Activated CD4-positive, alpha-beta T cell treated with anti-CD3 and anti-CD28 coated beads for 4 hours (primary cell): Measurements from ENCODE around the gene BCL2L14.

Experiments used
- DNase-seq, 2 donors: peaks; one replicate each; pipeline ENCODE4 v3.0.0-alpha.2; 2020

The BCL2L14 gene

GRCh38 chr12:12070674-12071656 is at the start of gene BCL2L14:
Gene BCL2L14 (plus strand): TSS chr12:12070939. CDS start chr12:12079306, 8,367 bp downstream.
- DNase-seq = peak in 1 of 2 donors; percentile 7

DNA sequence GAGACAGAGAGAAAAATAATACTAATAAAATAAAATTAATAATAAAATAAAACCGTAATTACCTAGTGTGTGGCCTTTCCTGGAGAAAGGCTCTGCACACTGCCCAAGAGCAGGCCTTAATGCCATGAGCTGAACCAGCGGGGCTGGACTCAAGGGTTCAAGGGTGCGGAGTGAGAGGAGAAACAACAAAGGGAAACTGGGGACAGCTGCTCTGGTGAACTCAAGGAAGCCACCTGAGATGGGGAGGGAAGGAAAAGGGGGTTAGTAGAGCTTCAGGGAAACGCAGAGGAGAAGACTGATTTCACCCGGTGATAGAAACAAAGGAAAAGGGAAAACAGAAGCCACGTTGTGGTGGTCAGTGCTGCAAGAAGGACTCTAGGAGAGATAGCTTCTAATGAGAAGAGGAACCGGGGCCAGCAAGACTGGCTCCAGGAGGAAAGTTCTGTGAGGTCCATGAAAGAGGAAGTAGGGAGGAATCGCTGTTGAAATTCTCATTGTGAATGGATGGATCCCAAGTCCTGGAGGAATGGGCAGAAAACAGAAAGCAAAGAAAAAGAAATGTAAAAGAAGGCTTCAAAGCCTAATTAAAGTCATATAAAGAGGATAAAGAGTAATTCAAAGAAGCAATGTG is 48.3 kb upstream of the BCL2L14 start:
- no peak for DNase-seq

DNA sequence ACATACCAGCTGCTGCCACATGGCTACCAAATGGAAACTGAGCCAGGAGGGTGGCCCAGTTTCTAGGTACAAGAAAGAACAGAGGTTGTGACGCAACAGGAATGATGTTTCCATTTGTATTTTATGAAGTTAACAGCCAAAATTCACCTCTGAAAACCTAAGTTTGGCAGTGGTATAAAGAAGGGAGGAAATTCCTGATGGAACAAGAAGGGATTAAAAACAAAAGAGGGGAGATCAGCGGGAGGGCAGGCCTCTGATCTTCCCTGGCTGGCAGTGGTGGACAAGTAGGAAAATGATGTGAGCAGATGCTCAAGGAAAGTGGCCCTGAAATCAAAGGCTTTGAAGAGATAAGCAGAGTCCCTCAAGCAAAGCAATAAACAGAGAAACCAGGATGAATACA is 47.3 kb upstream of the BCL2L14 start:
- DNase-seq = no peak

GRCh38 chr12:12024911-12025682 is 45.6 kb upstream of the BCL2L14 start:
- DNase-seq = peak; percentile 24 to 32

DNA sequence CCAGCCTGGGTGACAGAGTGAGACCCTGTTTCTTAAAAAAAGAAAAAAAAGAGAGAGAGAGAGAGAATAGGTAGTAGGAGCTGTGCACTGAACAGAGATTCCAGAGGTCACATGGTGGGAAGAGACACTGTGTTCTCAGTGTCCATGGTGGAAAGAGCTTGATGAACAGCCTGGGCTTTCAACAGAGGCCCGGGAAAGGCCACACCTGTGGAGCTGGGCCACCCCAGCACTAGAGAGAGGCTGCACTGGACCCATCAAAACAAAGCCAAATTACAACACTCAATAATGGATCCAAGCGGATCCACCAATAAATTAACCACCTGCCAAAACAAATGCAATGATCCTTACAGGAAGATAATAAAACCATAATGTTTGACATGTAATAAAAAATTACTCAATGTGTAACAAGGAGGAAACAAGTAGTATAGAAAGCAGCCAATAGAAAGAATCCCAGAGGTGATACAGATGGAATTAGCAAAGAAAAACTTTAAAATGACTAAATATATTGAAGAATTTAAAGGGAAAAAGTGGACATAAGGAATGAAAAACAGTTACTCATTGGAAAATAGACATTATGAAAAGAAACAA is 44.8 kb upstream of the BCL2L14 start:
- DNase-seq = no peak

- no peak for DNase-seq
Measured at GRCh38 chr12:12028668-12029402, 41.9 kb upstream of the BCL2L14 start.

DNA sequence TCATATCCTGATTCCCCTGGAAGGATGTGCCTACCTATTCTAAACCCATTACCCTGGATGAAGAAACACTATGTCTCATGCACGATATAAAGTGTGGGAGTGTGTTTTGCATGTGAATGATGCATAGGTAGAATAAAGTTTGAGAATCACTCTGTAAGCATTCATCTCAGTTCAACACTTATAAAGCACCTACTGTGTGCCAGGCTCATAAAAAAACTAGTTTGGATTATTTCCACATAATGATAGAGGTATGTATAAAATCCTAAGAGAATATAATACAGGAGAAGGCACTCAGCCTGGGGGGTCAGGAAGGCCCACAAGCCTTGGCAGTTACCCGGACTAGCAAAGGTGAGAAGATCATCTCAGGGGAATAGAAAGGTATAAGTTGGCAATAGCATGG is 41.1 kb upstream of the BCL2L14 start:
- DNase-seq = no peak

DNA sequence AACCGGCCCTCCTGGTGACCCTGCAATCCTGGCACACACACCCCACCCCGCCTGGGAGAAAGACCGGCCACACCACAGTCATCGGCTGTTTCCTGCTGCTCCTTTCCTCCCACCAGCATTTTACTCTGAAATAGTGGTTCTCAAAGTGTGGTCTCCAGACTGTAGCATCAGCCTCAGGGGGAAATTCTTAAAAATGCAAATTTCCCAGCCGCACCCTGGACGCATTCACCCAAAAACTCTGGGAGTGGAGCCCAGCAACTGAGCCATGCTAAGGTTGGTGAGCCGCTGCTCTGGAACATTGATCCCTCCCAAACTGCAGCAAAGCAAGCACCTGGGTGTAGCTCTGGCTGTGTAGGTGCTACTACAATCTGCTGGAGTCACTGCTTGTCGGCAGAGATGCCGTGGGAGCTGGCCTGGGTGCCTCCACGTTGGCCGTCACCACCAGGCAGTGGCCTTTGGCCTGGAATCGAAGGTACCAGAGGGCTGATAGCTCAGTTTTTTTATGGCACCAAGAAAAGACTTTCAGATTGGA is 38.4 kb upstream of the BCL2L14 start:
- DNase-seq = peak in 1 of 2 donors; percentile 5

DNA sequence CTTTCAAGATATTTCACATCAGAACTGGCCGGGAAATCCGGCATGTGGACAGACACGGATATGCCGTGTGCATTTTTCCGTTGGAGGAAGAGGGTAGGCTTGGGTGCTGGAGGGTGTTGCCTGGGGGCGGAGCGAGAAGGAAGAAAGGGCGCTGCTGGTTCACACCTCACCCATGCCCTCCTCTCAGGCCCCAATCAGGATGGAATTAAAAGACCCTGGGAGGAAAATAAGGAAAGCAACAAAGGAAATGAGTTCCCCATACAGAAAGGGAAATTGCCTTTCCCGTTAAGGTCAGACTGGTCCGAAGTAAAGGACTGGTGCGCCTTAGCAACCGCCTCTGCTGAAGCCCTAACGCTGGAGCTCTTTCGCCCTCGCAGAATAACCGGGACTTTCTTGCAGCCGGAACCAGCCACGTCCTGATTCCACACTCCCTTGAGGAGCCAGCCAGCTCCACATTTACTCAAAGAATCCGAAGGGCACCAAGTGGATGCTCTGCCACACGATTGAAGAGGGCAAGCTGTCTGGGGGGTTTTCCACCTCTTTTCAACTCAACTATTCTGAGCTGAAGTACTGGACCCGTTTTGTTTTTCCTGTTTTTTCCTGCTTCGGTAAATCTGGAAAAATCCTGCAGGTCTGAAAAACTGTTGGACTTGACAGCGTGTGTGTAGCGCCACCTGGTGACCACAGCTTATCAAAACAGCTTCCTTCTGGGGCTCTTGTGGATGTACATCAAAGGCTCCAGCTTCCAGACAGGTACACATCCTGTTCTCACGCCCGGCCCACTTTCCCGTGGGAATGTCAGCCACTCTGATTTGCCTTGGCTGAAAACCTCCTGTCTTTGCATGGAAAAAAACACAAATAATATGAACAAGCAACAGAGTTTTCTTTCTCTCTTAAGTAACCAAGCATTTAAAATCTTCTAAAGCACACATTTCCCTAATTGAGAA is 37.6 kb upstream of the BCL2L14 start:
- peak; percentile 66 to 80 for DNase-seq

- no peak for DNase-seq
Measured at GRCh38 chr12:12033824-12034223, 36.9 kb upstream of the BCL2L14 start.

- DNase-seq = no peak
Measured at GRCh38 chr12:12034344-12034743, 36.4 kb upstream of the BCL2L14 start.

DNA sequence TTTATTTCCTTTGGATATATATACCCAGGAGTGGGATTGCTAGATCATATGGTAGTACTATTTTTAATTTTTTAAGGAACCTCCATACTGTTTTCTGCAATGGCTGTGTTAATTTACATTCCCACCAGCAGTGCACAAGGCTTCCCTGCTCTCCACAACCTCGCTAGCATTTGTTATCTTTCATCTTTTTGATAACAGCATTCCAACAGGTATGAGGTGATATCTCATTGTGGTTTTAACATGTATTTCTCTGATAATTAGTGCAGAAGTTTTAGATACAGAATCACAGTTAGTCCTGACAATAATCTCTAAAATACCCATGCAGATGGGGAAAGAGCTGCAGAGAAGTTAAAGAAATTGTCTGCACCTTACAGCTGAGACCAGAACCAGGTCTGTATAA is 35.5 kb upstream of the BCL2L14 start:
- DNase-seq = no peak

DNA sequence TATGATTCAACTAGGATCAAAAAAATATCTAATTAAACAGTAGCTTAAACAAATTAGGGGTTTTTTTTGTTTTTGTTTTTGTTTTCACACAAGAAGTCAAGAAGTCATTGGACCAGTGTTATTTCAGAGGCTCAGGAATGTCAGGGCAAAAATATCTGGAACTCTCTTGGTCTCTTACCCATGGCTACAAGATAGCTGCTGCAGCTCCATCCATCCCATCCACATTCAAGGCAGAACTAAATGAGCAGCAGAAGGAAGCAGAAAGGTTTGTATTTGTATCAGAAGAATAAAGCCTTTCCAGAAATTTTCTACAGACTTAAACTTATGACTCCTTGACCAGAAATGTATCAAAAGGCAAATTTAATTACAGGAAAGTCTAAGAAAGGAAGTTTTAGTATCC is 33.8 kb upstream of the BCL2L14 start:
- DNase-seq = no peak

DNA sequence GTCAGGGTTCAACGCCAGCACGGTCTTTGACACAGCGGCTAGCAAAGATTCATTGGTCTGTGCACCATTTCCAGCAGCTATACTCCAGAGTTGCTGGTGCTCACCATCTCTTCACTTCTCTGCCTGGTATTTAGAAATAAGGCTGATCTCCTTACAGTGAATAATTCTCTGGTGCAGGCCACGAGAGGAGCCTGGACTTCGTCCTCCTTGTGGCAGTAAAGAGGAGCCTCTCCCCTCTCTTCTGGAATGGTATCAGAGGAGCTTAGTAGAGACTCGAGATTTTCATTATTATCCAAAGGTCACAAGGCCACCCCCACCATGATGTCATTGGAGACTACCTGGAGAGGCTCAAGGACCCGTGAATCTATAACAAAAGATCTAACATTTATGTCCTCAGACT is 30.8 kb upstream of the BCL2L14 start:
- DNase-seq = no peak

DNA sequence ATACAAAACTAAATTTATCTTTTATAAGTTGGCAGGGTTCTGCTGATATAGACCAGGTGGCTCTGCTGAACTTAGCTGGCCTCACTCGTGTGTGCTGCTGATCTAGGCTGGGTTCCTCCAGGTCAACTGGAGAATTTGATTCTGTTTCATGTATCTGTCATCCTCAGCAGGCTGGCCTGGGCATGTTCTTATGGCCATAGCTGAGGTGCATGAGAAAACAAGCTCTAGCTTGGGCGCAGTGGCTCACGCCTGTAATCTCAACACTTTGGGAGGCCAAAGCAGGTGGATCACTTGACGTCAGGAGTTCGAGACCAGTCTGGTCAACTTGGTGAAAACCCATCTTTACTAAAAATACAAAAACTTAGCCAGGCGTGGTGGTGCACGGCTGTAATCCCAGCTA is 24.3 kb upstream of the BCL2L14 start:
- no peak for DNase-seq

DNA sequence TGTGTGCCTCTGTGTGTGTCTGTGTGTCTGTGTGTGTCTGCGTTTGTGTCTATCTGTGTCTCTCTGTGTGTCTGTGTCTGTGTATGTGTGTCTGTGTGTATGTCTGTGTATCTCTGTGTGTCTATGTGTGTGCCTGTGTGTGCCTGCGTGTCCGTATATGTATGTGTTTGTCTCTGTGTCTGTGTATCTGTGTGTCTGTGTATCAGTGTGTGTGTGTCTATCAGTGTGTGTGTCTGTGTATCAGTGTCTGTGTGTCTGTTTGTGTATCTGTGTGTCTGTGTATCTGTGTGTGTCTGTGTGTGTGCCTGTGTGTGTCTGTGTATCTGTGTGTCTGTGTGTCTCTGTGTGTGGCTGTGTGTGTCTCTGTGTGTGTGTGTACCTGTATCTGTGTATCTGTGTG is 23.1 kb upstream of the BCL2L14 start:
- DNase-seq = no peak

- no peak for DNase-seq
Measured at GRCh38 chr12:12048266-12048665, 22.5 kb upstream of the BCL2L14 start.

DNA sequence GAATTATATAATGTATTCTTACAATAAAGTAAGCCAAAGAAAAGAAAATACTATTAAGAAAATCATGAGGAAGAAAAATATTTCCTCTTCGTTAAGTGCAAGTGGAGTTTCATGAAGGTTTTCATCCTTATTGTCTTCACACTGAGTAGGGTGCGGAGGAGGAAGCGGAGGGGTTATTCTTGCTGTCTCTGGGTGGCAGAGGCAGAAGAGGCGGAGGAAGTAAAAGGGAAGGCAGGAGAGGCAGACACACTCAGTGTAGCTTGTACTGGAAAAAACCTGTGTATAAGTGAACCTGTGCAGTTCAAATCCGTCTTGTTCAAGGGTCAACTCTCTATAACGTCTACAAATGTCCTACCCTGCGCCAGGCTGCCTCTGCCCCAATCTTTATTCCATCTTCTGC is 22.0 kb upstream of the BCL2L14 start:
- no peak for DNase-seq

GRCh38 chr12:12051668-12052067 is 19.1 kb upstream of the BCL2L14 start:
- DNase-seq = no peak

DNA sequence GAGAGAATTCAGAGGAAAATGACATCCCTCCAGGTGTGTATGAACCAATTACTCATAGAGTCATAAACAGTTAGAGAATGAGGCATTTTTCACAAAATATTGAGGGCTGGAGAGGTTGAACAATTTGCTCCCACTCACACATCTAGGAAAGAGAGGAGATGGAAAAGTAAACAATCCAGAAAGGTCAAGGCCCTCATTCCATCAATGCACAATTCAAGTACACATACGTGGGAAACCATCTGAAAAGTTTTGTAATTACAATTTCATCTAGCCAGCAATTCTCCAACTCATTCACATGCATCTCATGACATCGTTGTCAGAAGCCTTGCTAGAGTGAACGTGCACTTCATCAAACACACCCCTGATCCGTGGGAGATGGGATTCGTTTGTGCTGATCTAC is 15.7 kb upstream of the BCL2L14 start:
- no peak for DNase-seq

DNA sequence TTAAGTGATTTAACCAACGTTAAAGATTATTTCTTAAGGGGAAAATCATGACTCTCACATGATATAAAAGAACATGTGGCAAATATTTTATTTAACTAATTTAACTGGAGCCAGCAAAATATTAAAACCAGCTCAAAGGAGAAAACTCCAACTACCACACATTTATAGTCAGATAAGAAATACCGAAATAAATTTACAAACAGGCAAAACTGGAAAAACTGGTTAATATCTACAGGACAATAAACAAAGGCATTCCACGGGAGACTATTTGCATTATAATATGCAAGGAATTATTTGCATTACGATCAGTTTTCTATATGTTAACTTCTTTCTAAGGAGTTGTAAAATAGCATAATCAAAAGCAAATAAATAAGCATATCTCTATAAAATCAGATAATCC is 13.8 kb upstream of the BCL2L14 start:
- no peak for DNase-seq
